ENCODE results near the gene NEAT1. TPM values are rescaled to one million over a fixed set of nuclear protein-coding genes. Genes with fewer than 3 reads are reported as not detected.

The NEAT1 gene
- total and polyA plus RNA-seq, 11 donors, result 17.0 to 760 (median 507) TPM

GRCh38 chr11:65438257-65439151 lies 15.9 kb downstream of the NEAT1 start:
- H3K4me1 ChIP-seq, result peaks cover 0 to 99% (median 87%) of the 10 kb centered on the region in 12 donors

GRCh38 chr11:65439331-65440181 lies 17.0 kb downstream of the NEAT1 start:
- intact Hi-C loops (cut with DNase I), result no loop called here
- H3K4me1 ChIP-seq, result peaks cover 0 to 97% (median 83%) of the 10 kb centered on the region in 12 donors
- no peaks in the 10 kb centered on the region for H3K27me3 ChIP-seq
- peaks cover 8 to 100% (median 94%) of the 10 kb centered on the region in 9 donors for H3K36me3 ChIP-seq
- no peaks in the 10 kb centered on the region for H3K9me3 ChIP-seq
- peak overlapping the region in 3 of 12 donors; percentile 4 to 25 (median 11) for H3K4me3 ChIP-seq
- ATAC-seq (no peak), DNase-seq (peak in 2 of 5 donors; percentile 4 to 11)
- TF ChIP-seq POLR2A (IDR thresholded peaks at IDR 0.05) (no peak), CTCF (IDR thresholded peaks at IDR 0.05) (no peak)
- H3K27ac ChIP-seq, result peak overlapping the region in 9 of 12 donors; percentile 6 to 80 (median 54)
- 61 to 73% (median 68%) methylated on average over 7 of the region's 7 CpGs for WGBS, 4 donors

More at GRCh38 chr11:65438257-65439151, 15.9 kb downstream of the NEAT1 start:
- H3K27ac ChIP-seq, result peak overlapping the region in 10 of 12 donors; percentile 9 to 80 (median 54)
- 75 to 83% (median 80%) methylated on average over 9 of the region's 9 CpGs for WGBS, 4 donors
- intact Hi-C loops (cut with DNase I), result no loop called here
- DNase-seq (peak in 2 of 5 donors; percentile 2 to 3), ATAC-seq (no peak)
- peak overlapping the region in 4 of 12 donors; percentile 19 to 25 (median 21) for H3K4me3 ChIP-seq
- no peaks in the 10 kb centered on the region for H3K27me3 ChIP-seq
- no peaks in the 10 kb centered on the region for H3K9me3 ChIP-seq
- TF ChIP-seq POLR2A (IDR thresholded peaks at IDR 0.05), result no peak
- H3K36me3 ChIP-seq, result peaks cover 6 to 100% (median 95%) of the 10 kb centered on the region in 9 donors

GRCh38 chr11:65440831-65441499 lies 18.4 kb downstream of the NEAT1 start:
- no peaks in the 10 kb centered on the region for H3K27me3 ChIP-seq
- 40 to 46% (median 45%) methylated on average over 8 of the region's 8 CpGs for WGBS, 4 donors

More at GRCh38 chr11:65440831-65441499, 18.4 kb downstream of the NEAT1 start:
- H3K4me1 ChIP-seq, result peaks cover 0 to 97% (median 69%) of the 10 kb centered on the region in 12 donors
- intact Hi-C loops (cut with DNase I), result no loop called here
- DNase-seq (peak in 1 of 5 donors; percentile 8), ATAC-seq (no peak)
- peaks cover 10 to 100% (median 94%) of the 10 kb centered on the region in 9 donors for H3K36me3 ChIP-seq
- TF ChIP-seq POLR2A (IDR thresholded peaks at IDR 0.05), result no peak
- TF ChIP-seq CTCF (IDR thresholded peaks at IDR 0.05), result no peak
- peak overlapping the region in 3 of 12 donors; percentile 5 to 34 (median 25) for H3K4me3 ChIP-seq
- H3K9me3 ChIP-seq, result no peaks in the 10 kb centered on the region
- H3K27ac ChIP-seq, result peak overlapping the region in 8 of 12 donors; percentile 3 to 80 (median 68)
